K562 (cell line): ENCODE results near the gene PRTN3. TPM values are rescaled to one million over a fixed set of nuclear protein-coding genes. Genes with fewer than 3 reads are reported as not detected.

Experiments
- BDP1 ChIP-seq: IDR thresholded peaks from 3 replicates; pipeline ENCODE4 v1.6.1; 2011; ENCODE audit not compliant: insufficient read length, insufficient read depth
- CCAR2 ChIP-seq: fragments of 200-400 bp; formaldehyde crosslinking; IDR thresholded peaks from 2 replicates; pipeline ENCODE4 v1.6.1; 2017; ENCODE audit warnings: mild to moderate bottlenecking, low read depth, low read length
- FOXK1 ChIP-seq: sonication (generic); formaldehyde crosslinking; IDR thresholded peaks from 2 replicates; pipeline ENCODE4 v1.8.0; 2022; ENCODE audit warnings: missing genetic modification reagents, mild to moderate bottlenecking, borderline replicate concordance
- HNRNPLL ChIP-seq: fragments of 200-400 bp; formaldehyde crosslinking; IDR thresholded peaks from 2 replicates; pipeline ENCODE4 v1.6.1; 2017; ENCODE audit warnings: low read length, low read depth, mild to moderate bottlenecking; ENCODE audit not compliant: poor library complexity, severe bottlenecking
- KLF1 ChIP-seq: fragments of 450-650 bp; IDR thresholded peaks from 2 replicates; pipeline ENCODE4 v1.6.1; 2016; ENCODE audit warnings: missing genetic modification characterization, missing compliant biosample characterization
- PHB2 ChIP-seq: fragments of 450-650 bp; IDR thresholded peaks from 2 replicates; pipeline ENCODE4 v1.6.1; 2017; ENCODE audit warnings: low read depth
- PHF8 ChIP-seq: fragments of 200-600 bp; sonication (generic); IDR thresholded peaks from 2 replicates; pipeline ENCODE4 v1.6.1; 2012; ENCODE audit warnings: mixed run types, mild to moderate bottlenecking, inconsistent platforms, low read length, moderate library complexity, borderline replicate concordance
- PKNOX1 ChIP-seq: fragments of 450-650 bp; IDR thresholded peaks from 2 replicates; pipeline ENCODE4 v1.6.1; 2016
- SMARCC2 ChIP-seq: fragments of 450-650 bp; IDR thresholded peaks from 2 replicates; pipeline ENCODE4 v1.6.1; 2017; ENCODE audit warnings: antibody characterized with exemption, moderate library complexity, mild to moderate bottlenecking, low read depth
- ZKSCAN3 ChIP-seq: fragments of 250-450 bp; sonication (Bioruptor Pico); IDR thresholded peaks from 2 replicates; pipeline ENCODE4 v1.4.0; 2020
- ZNF224 ChIP-seq: sonication (generic); formaldehyde crosslinking; IDR thresholded peaks from 2 replicates; pipeline ENCODE4 v1.8.0; 2022; ENCODE audit warnings: mild to moderate bottlenecking, missing genetic modification reagents
- ZNF282 ChIP-seq: sonication (generic); formaldehyde crosslinking; IDR thresholded peaks from 2 replicates; pipeline ENCODE4 v1.8.1; 2023; ENCODE audit warnings: missing genetic modification reagents
- ZNF780A ChIP-seq: fragments of 250-450 bp; sonication (Bioruptor Pico); IDR thresholded peaks from 2 replicates; pipeline ENCODE4 v1.5.0; 2021; ENCODE audit warnings: mild to moderate bottlenecking
- polyA plus RNA-seq, 8 experiments: library from polyadenylated mRNA; depleted of rRNA in 4 of 8; stranded (reverse) in 5 of 8; unstranded in 3 of 8; fragments of >200 nt; fragmentation: Nextera tagmentation in 2 of 8; fragmentation: Illumina TruSeq in 1 of 8; extraction: Ambion mirVana in 2 of 8; extraction: Trizol in 1 of 8; gene quantifications; 2 replicates each; pipeline versions ENCODE4 v1.2.1 to v1.2.3, GENCODE V29; 2011 to 2014; ENCODE audit warnings: inconsistent platforms in 1 of 8, missing spikeins in 1 of 8
- total RNA-seq, 7 experiments: library from RNA; depleted of rRNA in 6 of 7; stranded (reverse); fragments of >200 nt in 6 of 7; fragmentation: Illumina TruSeq in 2 of 7; extraction: Trizol in 2 of 7; gene quantifications; 2 replicates each; pipeline versions ENCODE4 v1.2.1 to v1.2.3, GENCODE V29; 2011 to 2021; ENCODE audit warnings: low replicate concordance in 1 of 7
- TF ChIP-seq, protein P1 (sequence below): fragments of 450-650 bp; IDR thresholded peaks from 2 replicates; pipeline ENCODE4 v1.6.1; 2017; ENCODE audit warnings: antibody characterized with exemption, mild to moderate bottlenecking
- TF ChIP-seq, protein P2 (sequence below): sonication (generic); formaldehyde crosslinking; IDR thresholded peaks from 2 replicates; pipeline ENCODE4 v1.8.0; 2023; ENCODE audit warnings: mild to moderate bottlenecking, missing genetic modification reagents
- TF ChIP-seq, protein P3 (sequence below): fragments of 450-650 bp; IDR thresholded peaks from one replicate; pipeline ENCODE4 v1.6.1; 2018; ENCODE audit warnings: mild to moderate bottlenecking, moderate library complexity; ENCODE audit not compliant: partially characterized antibody

Gene PRTN3
- total and polyA plus RNA-seq, 9 of the 15 experiments (the other 6 are each of a cell fraction or from before 2014, with no cell fraction given): 0.14 to 0.86 (median 0.43) TPM; not detected in 3

DNA sequence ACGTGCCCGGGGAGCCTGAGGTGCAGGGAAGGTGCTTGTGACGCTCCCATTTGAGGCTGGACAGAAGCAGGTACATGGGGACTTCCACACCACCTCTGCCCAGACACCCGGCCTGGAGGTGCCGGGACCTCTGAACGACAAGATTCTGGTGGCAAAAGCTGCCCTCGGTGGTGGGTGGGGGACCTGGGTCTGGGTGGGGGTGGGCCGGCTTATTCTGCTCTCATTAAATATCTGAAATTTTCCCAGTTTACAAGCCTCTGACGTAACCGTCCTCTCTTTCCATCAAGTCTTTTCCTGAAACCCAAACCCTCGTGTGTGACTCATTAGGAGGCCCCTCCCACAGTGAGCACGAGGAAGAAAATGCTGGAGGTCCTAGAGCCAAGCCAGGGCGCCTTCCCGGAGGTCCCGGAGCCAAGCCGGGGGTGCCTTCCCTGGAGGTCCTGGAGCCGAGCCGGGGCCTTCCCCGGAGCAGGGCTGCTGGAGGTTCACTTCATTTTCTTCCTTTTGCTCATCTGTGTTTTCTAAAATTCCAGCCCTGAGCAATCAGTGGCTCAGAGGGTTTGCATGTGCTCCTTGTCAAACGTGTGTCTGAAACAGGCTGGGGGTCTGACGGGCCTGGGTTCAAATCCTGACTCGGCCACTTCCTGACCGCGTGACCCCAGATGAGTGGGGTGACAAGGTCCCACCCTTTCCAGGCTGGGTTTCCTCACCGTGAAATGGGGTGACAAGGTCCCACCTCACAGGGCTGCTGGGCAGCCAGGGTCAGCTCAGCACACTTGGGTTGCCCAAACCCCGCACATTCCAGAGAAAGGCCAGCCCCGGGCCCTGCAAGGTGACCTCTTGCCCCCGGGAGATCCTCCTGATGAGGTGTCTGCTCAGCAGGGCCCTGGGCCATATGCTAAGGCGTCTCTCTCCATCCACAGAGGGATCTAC is 28.7 kb downstream of the PRTN3 start (continued):
- TF ChIP-seq, protein P1, sequence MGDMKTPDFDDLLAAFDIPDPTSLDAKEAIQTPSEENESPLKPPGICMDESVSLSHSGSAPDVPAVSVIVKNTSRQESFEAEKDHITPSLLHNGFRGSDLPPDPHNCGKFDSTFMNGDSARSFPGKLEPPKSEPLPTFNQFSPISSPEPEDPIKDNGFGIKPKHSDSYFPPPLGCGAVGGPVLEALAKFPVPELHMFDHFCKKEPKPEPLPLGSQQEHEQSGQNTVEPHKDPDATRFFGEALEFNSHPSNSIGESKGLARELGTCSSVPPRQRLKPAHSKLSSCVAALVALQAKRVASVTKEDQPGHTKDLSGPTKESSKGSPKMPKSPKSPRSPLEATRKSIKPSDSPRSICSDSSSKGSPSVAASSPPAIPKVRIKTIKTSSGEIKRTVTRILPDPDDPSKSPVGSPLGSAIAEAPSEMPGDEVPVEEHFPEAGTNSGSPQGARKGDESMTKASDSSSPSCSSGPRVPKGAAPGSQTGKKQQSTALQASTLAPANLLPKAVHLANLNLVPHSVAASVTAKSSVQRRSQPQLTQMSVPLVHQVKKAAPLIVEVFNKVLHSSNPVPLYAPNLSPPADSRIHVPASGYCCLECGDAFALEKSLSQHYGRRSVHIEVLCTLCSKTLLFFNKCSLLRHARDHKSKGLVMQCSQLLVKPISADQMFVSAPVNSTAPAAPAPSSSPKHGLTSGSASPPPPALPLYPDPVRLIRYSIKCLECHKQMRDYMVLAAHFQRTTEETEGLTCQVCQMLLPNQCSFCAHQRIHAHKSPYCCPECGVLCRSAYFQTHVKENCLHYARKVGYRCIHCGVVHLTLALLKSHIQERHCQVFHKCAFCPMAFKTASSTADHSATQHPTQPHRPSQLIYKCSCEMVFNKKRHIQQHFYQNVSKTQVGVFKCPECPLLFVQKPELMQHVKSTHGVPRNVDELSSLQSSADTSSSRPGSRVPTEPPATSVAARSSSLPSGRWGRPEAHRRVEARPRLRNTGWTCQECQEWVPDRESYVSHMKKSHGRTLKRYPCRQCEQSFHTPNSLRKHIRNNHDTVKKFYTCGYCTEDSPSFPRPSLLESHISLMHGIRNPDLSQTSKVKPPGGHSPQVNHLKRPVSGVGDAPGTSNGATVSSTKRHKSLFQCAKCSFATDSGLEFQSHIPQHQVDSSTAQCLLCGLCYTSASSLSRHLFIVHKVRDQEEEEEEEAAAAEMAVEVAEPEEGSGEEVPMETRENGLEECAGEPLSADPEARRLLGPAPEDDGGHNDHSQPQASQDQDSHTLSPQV: peak; percentile 31; the same call in 1 of the 2 replicates
- TF ChIP-seq BDP1: no peak
- TF ChIP-seq PHB2: no peak
- no peak for TF ChIP-seq ZKSCAN3 (CRISPR knock-in tag)
- no peak for TF ChIP-seq FOXK1 (CRISPR knock-in tag)
- TF ChIP-seq, protein P2, sequence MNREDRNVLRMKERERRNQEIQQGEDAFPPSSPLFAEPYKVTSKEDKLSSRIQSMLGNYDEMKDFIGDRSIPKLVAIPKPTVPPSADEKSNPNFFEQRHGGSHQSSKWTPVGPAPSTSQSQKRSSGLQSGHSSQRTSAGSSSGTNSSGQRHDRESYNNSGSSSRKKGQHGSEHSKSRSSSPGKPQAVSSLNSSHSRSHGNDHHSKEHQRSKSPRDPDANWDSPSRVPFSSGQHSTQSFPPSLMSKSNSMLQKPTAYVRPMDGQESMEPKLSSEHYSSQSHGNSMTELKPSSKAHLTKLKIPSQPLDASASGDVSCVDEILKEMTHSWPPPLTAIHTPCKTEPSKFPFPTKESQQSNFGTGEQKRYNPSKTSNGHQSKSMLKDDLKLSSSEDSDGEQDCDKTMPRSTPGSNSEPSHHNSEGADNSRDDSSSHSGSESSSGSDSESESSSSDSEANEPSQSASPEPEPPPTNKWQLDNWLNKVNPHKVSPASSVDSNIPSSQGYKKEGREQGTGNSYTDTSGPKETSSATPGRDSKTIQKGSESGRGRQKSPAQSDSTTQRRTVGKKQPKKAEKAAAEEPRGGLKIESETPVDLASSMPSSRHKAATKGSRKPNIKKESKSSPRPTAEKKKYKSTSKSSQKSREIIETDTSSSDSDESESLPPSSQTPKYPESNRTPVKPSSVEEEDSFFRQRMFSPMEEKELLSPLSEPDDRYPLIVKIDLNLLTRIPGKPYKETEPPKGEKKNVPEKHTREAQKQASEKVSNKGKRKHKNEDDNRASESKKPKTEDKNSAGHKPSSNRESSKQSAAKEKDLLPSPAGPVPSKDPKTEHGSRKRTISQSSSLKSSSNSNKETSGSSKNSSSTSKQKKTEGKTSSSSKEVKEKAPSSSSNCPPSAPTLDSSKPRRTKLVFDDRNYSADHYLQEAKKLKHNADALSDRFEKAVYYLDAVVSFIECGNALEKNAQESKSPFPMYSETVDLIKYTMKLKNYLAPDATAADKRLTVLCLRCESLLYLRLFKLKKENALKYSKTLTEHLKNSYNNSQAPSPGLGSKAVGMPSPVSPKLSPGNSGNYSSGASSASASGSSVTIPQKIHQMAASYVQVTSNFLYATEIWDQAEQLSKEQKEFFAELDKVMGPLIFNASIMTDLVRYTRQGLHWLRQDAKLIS (CRISPR knock-in tag): 0 out of 2 replicates have a peak, but pooled peaks have one; percentile 36
- TF ChIP-seq ZNF780A: no peak
- TF ChIP-seq SMARCC2: no peak
- TF ChIP-seq KLF1: no peak
- no peak for TF ChIP-seq ZNF224
- TF ChIP-seq, protein P3, sequence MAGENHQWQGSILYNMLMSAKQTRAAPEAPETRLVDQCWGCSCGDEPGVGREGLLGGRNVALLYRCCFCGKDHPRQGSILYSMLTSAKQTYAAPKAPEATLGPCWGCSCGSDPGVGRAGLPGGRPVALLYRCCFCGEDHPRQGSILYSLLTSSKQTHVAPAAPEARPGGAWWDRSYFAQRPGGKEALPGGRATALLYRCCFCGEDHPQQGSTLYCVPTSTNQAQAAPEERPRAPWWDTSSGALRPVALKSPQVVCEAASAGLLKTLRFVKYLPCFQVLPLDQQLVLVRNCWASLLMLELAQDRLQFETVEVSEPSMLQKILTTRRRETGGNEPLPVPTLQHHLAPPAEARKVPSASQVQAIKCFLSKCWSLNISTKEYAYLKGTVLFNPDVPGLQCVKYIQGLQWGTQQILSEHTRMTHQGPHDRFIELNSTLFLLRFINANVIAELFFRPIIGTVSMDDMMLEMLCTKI: no peak
- TF ChIP-seq PHF8: no peak
- no peak for TF ChIP-seq HNRNPLL
- no peak for TF ChIP-seq ZNF282 (CRISPR knock-in tag)
- TF ChIP-seq PKNOX1: no peak
- no peak for TF ChIP-seq CCAR2
